Prostate gland (tissue), 2 donors: Measurements from ENCODE around the gene ANKRD9. TPM values are rescaled to one million over a fixed set of nuclear protein-coding genes. Genes with fewer than 3 reads are reported as not detected.

Source experiments
- DNase-seq: peaks from one replicate; pipeline ENCODE4 v3.0.0-alpha.2; 2019; ENCODE audit warnings: low spot score
- H3K27ac ChIP-seq, 2 donors: fragments of 200-600 bp; sonication (generic); 2 replicates each; pipeline ENCODE4 v1.5.1; 2017 to 2019
- H3K27me3 ChIP-seq: fragments of 200-600 bp; sonication (generic); replicated peaks from 2 replicates; pipeline ENCODE4 v1.5.1; 2019; ENCODE audit not compliant: insufficient read depth
- H3K36me3 ChIP-seq, 2 donors: fragments of 200-600 bp; sonication (generic); 1 replicate in 1 of 2; 2 replicates in 1 of 2; pipeline versions ENCODE4 v1.5.1 to v1.8.1; 2017 to 2019
- H3K4me1 ChIP-seq: fragments of 200-600 bp; sonication (generic); replicated peaks from 2 replicates; pipeline ENCODE4 v1.5.1; 2019
- H3K4me3 ChIP-seq, 2 donors: fragments of 200-600 bp; sonication (generic); 2 replicates each; pipeline ENCODE4 v1.5.1; 2017 to 2019
- H3K9me3 ChIP-seq: fragments of 200-600 bp; sonication (generic); 2 replicates; pipeline ENCODE4 v1.5.1; 2017
- POLR2A ChIP-seq: fragments of 450-650 bp; IDR thresholded peaks from one replicate; pipeline ENCODE4 v1.6.1; 2016; ENCODE audit warnings: antibody characterized with exemption, mild to moderate bottlenecking
- POLR2AphosphoS5 ChIP-seq: sonication (generic); formaldehyde crosslinking; IDR thresholded peaks from one replicate; pipeline ENCODE4 v1.6.1; 2017; ENCODE audit warnings: antibody characterized with exemption
- WGBS: methylation state at CpG from one replicate; pipeline ENCODE4 v1.1.5; 2018; 5-methylcytosine and 5-hydroxymethylcytosine counted together
- intact Hi-C: fragments of 100-400 bp; cut with DNase I; formaldehyde crosslinking; loops from one replicate; pipeline ENCODE4 v1.14.2; 2022
- microRNA-seq: library from miRNA; unstranded; fragments of <30 nt; microRNA quantifications from one replicate; pipeline ENCODE4, GENCODE V29; 2016
- small RNA-seq, 2 donors: library from RNA; depleted of rRNA; stranded (forward); fragments of <200 nt; gene quantifications; one replicate each; pipeline ENCODE3, GENCODE V24; 2016
- total RNA-seq, 2 donors: library from RNA; depleted of rRNA; stranded (reverse); fragments of >200 nt; gene quantifications; one replicate each; pipeline ENCODE4 v1.1.0, GENCODE V29; 2016
- TF ChIP-seq, protein P1 (sequence below), 4 experiments: fragments of 200-600 bp in 2 of 4; fragments of 450-650 bp in 2 of 4; sonication (generic) in 2 of 4; IDR thresholded peaks; 1 replicate in 3 of 4; 2 replicates in 1 of 4; pipeline ENCODE4 v1.5.1; 2016 to 2019; ENCODE audit warnings: antibody characterized with exemption in 4 of 4, mild to moderate bottlenecking in 2 of 4, moderate library complexity in 2 of 4

The ANKRD9 gene
- total RNA-seq, 2 donors from 2014 or later, result 81.1 to 81.5 TPM

DNA sequence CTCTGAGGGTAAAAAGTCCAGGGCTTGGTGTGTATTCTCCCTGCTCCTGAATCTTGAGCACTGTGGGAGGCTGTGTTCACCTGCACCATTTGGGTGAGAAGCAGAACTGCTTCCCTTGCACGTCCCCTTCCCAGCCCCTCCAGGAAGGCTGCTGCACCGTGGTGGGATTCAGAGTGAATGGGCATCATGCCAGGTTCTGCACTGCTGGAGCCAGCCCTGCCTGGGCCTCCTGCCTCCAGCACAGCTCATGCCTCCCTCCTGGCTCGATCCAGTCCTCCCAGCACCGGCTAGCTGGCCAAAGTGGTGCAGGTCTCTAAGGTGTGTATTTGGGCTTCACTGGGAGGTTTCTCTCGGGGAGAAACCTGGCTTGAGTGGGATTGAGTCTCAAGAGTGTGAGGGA lies 54.9 kb downstream of the ANKRD9 start:
- Histone ChIP-seq H3K36me3 (peaks cover 3 to 12% of the 10 kb centered on the region in 2 donors), H3K9me3 (no peaks in the 10 kb centered on the region), H3K27ac (no peak overlapping the region), H3K4me1 (no peaks in the 10 kb centered on the region), H3K27me3 (no peaks in the 10 kb centered on the region), H3K4me3 (no peak overlapping the region)
- WGBS, result 68% methylated on average over 5 of the region's 5 CpGs
- intact Hi-C loops, result no loop called here
- DNase-seq, result no peak
- TF ChIP-seq POLR2AphosphoS5 (no peak), POLR2A (no peak)
- TF ChIP-seq, protein P1, sequence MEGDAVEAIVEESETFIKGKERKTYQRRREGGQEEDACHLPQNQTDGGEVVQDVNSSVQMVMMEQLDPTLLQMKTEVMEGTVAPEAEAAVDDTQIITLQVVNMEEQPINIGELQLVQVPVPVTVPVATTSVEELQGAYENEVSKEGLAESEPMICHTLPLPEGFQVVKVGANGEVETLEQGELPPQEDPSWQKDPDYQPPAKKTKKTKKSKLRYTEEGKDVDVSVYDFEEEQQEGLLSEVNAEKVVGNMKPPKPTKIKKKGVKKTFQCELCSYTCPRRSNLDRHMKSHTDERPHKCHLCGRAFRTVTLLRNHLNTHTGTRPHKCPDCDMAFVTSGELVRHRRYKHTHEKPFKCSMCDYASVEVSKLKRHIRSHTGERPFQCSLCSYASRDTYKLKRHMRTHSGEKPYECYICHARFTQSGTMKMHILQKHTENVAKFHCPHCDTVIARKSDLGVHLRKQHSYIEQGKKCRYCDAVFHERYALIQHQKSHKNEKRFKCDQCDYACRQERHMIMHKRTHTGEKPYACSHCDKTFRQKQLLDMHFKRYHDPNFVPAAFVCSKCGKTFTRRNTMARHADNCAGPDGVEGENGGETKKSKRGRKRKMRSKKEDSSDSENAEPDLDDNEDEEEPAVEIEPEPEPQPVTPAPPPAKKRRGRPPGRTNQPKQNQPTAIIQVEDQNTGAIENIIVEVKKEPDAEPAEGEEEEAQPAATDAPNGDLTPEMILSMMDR (IDR thresholded peaks at IDR 0.05), result no peak

DNA sequence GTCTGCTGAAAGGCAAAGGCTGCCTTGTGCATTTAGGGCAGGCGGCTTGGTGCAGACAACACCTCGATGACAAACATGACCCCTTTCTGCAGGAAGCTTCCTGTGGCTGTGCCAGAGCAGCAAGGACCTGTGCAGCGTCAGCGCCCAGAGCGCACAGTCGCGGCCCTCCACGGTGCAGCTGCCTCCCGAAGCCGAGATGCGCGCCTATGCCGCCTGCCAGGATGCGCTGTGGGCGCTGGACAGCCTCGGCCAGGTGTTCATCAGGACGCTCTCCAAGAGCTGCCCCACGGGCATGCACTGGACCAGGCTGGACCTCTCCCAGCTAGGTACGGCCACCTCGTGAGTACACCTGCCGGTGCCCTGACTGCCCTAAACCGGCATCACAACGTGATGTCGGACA lies 57.3 kb downstream of the ANKRD9 start:
- H3K27ac ChIP-seq, result no peak overlapping the region
- DNase-seq, result no peak
- no peaks in the 10 kb centered on the region for H3K4me1 ChIP-seq
- TF ChIP-seq POLR2A (no peak), POLR2AphosphoS5 (no peak)
- TF ChIP-seq, protein P1 (IDR thresholded peaks at IDR 0.05), result no peak
- WGBS, result 90% methylated on average over 21 of the region's 24 CpGs
- peaks cover 3 to 12% of the 10 kb centered on the region in 2 donors for H3K36me3 ChIP-seq
- H3K27me3 ChIP-seq, result no peaks in the 10 kb centered on the region
- intact Hi-C loops, result no loop called here
- H3K4me3 ChIP-seq, result no peak overlapping the region
- no peaks in the 10 kb centered on the region for H3K9me3 ChIP-seq

Small RNA genes lying within 50 kb of the gene (microRNA-seq; reads per million reads assigned to microRNA genes)
- gene MIR4309, result not detected

Small RNA genes lying within 50 kb of the gene (small RNA-seq; reads per million reads assigned to genes)
- gene MIR4309, result 0 reads per million in 2 donors

Other genes with a start within 250 kb of the ANKRD9 start
- 10 to 100 TPM; 17.8 to 95.5 TPM for gene MOK, start 204.6 kb downstream of the ANKRD9 start, total RNA-seq
- gene ZNF839, start 190.0 kb downstream of the ANKRD9 start, total RNA-seq, result 10 to 100 TPM; 11.7 to 33.8 TPM
- gene CINP, start 146.9 kb downstream of the ANKRD9 start, total RNA-seq, result 10 to 100 TPM; 36.2 to 40.8 TPM
- gene TECPR2, start 146.8 kb downstream of the ANKRD9 start, total RNA-seq, result 10 to 100 TPM; 12.9 to 45.0 TPM
- gene RCOR1, start 82.9 kb upstream of the ANKRD9 start, total RNA-seq, result 10 to 100 TPM; 14.4 to 26.6 TPM